GM19025 (cell line): ENCODE measurements around the gene RFNG.

Experiments used
- ATAC-seq: cut with Tn5 transposase; IDR thresholded peaks from one replicate; pipeline ENCODE4 v1.9.1; 2021; ENCODE audit warnings: mild to moderate bottlenecking, low read depth, moderate library complexity; ENCODE audit not compliant: unreplicated experiment

The RFNG gene

GRCh38 chr17:82006468-82007227 is 45.0 kb downstream of the RFNG start:
- no peak for ATAC-seq

GRCh38 chr17:82005701-82006348 is 45.8 kb downstream of the RFNG start:
- ATAC-seq, result no peak

- no peak for ATAC-seq
Measured at GRCh38 chr17:82004517-82005455, 46.8 kb downstream of the RFNG start.

- no peak for ATAC-seq
Measured at GRCh38 chr17:82003411-82004381, 47.9 kb downstream of the RFNG start.

GRCh38 chr17:82001571-82002056 is 50.0 kb downstream of the RFNG start:
- no peak for ATAC-seq

GRCh38 chr17:82000803-82001570 is 50.6 kb downstream of the RFNG start:
- no peak for ATAC-seq

GRCh38 chr17:81999976-82000802 is 51.4 kb downstream of the RFNG start:
- ATAC-seq, result no peak

- no peak for ATAC-seq
Measured at GRCh38 chr17:81999587-81999975, 52.0 kb downstream of the RFNG start.

GRCh38 chr17:81998691-81999438 is 52.7 kb downstream of the RFNG start:
- no peak for ATAC-seq

GRCh38 chr17:81998212-81998611 is 53.4 kb downstream of the RFNG start:
- no peak for ATAC-seq
